Measurements from ENCODE around the gene HDAC9. TPM values are rescaled to one million over a fixed set of nuclear protein-coding genes. Genes with fewer than 3 reads are reported as not detected.

HDAC9 gene
- total and polyA plus RNA-seq, 12 donors: 2.6 to 23.1 (median 7.5) TPM

DNA sequence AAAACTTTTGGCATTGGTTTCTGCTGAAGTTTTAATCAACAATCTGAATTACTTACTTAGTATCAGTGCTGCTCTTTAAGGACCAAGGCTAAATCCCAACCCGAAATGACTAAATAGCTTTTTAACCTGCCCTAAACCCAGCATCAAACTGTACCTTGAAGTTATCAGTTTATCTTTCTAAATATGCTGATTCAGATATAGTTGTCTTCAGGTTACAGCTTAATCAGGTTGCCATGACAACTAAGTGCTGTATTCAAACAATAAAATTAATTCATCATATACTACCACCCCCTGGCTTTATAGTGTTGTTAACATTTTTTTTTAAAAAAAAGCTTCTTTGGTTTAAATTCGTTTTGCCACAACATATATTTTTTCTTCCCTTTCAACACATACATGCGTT is 382.3 kb downstream of the HDAC9 start:
- 65 to 73% (median 67%) methylated on average over 3 of the region's 3 CpGs for WGBS, 4 donors
- Histone ChIP-seq H3K4me1 (replicated peaks in 1 of 2) (no peaks in the 10 kb centered on the region), H3K27me3 (no peaks in the 10 kb centered on the region), H3K27ac (no peak overlapping the region), H3K9me3 (replicated peaks in 1 of 3) (no peaks in the 10 kb centered on the region), H3K36me3 (replicated peaks in 1 of 2) (no peaks in the 10 kb centered on the region), H3K4me3 (no peak overlapping the region)
- TF ChIP-seq, protein P1, sequence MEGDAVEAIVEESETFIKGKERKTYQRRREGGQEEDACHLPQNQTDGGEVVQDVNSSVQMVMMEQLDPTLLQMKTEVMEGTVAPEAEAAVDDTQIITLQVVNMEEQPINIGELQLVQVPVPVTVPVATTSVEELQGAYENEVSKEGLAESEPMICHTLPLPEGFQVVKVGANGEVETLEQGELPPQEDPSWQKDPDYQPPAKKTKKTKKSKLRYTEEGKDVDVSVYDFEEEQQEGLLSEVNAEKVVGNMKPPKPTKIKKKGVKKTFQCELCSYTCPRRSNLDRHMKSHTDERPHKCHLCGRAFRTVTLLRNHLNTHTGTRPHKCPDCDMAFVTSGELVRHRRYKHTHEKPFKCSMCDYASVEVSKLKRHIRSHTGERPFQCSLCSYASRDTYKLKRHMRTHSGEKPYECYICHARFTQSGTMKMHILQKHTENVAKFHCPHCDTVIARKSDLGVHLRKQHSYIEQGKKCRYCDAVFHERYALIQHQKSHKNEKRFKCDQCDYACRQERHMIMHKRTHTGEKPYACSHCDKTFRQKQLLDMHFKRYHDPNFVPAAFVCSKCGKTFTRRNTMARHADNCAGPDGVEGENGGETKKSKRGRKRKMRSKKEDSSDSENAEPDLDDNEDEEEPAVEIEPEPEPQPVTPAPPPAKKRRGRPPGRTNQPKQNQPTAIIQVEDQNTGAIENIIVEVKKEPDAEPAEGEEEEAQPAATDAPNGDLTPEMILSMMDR (IDR thresholded peaks at IDR 0.05): no peak
- no peak for TF ChIP-seq POLR2A (IDR thresholded peaks at IDR 0.05)
- intact Hi-C loops (cut with DNase I): no loop called here
- no peak for DNase-seq

DNA sequence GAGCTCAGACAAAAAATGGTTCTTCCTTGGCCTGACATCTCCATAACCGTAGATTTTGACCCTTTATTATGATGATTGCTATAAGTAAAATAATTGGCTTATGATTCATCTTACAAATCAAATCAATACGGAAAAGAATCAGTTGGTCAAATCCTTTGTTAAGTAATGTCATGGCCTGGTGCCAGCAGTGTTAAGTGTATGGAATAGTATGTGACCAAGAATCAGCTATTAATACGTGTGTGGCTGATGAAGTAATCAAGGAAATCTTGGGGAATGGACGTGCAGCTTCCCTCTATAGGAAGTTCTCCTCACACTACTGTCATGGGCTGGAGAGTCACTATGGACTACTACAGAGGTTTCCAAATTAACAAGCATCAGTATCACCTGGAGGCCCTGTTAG is 391.3 kb downstream of the HDAC9 start:
- H3K27ac ChIP-seq: no peak overlapping the region
- WGBS, 4 donors: 72 to 91% (median 78%) methylated on average over 4 of the region's 4 CpGs
- no peak for DNase-seq
- no peaks in the 10 kb centered on the region for H3K9me3 ChIP-seq (replicated peaks in 1 of 3)
- H3K4me1 ChIP-seq (replicated peaks in 1 of 2): no peaks in the 10 kb centered on the region
- intact Hi-C loops (cut with DNase I): no loop called here
- no peaks in the 10 kb centered on the region for H3K36me3 ChIP-seq (replicated peaks in 1 of 2)
- TF ChIP-seq, protein P1 (IDR thresholded peaks at IDR 0.05): no peak
- TF ChIP-seq POLR2A (IDR thresholded peaks at IDR 0.05): no peak
- no peaks in the 10 kb centered on the region for H3K27me3 ChIP-seq
- no peak overlapping the region for H3K4me3 ChIP-seq

DNA sequence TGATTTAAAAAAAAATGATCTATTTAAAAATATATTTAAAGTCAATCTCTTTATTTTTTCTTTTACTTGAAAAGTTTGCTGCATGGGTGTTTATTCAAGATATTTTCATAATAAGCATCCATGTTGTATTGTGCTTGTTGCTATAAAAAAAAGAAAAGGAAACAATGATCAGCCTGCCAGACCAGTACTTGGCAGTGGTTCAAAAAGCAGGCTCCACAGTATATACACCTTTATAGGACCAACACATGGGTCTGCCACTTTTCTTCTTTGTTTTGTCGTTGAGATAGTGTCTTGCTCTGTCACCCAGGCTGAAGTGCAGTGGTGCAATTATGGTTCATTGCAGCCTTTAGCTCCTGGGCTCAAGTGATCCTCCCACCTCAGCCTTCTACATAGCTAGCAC is 393.9 kb downstream of the HDAC9 start:
- no peak for DNase-seq
- Histone ChIP-seq H3K9me3 (replicated peaks in 1 of 3) (no peaks in the 10 kb centered on the region), H3K36me3 (replicated peaks in 1 of 2) (no peaks in the 10 kb centered on the region), H3K4me3 (no peak overlapping the region), H3K27ac (no peak overlapping the region), H3K4me1 (replicated peaks in 1 of 2) (no peaks in the 10 kb centered on the region), H3K27me3 (no peaks in the 10 kb centered on the region)
- WGBS, 4 donors: 62 to 78% (median 65%) methylated on average over 1 of the region's 1 CpG
- intact Hi-C loops (cut with DNase I): no loop called here
- no peak for TF ChIP-seq POLR2A (IDR thresholded peaks at IDR 0.05)
- TF ChIP-seq, protein P1 (IDR thresholded peaks at IDR 0.05): no peak

DNA sequence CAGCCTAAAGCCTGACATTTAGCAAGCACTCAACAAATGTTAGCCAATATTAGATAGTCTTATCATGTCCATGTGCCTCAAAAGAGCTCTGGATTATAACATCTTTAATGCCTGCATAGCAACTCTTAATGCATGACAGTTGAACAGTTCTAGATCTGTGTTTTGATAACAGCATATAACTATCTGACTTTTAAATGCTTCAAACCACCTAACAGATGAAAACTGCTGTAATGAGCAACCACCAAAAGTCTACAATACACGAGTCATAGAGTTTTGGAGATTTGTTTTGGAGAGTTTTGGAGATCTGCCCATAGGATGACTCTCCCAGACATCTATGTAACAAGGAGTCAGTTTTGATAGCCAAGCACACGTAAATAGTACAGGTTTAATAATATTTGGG is 394.6 kb downstream of the HDAC9 start:
- Histone ChIP-seq H3K27ac (no peak overlapping the region), H3K27me3 (no peaks in the 10 kb centered on the region), H3K4me3 (no peak overlapping the region), H3K36me3 (replicated peaks in 1 of 2) (no peaks in the 10 kb centered on the region), H3K9me3 (replicated peaks in 1 of 3) (no peaks in the 10 kb centered on the region), H3K4me1 (replicated peaks in 1 of 2) (no peaks in the 10 kb centered on the region)
- intact Hi-C loops (cut with DNase I): no loop called here
- DNase-seq: no peak
- WGBS, 4 donors: 27 to 59% (median 45%) methylated on average over 2 of the region's 2 CpGs
- TF ChIP-seq, protein P1 (IDR thresholded peaks at IDR 0.05): no peak
- no peak for TF ChIP-seq POLR2A (IDR thresholded peaks at IDR 0.05)

All from adrenal gland (tissue), 12 donors.